Mesenchymal stem cell (in vitro differentiated cells and primary cell): ENCODE measurements around the gene PRKAR2B.

Experiments
- DNase-seq: peaks from one replicate; pipeline ENCODE4 v3.0.0-alpha.2; 2013
- H2AFZ ChIP-seq: one replicate; pipeline ENCODE4 v1.6.1; 2013; ENCODE audit warnings: low read depth, mild to moderate bottlenecking, control low read depth, inconsistent platforms, low read length, moderate library complexity
- H2AK5ac ChIP-seq: 2 replicates; pipeline ENCODE4 v1.6.1; 2013; ENCODE audit warnings: low read length, moderate library complexity, mild to moderate bottlenecking, inconsistent platforms; ENCODE audit not compliant: severe bottlenecking
- H2BK120ac ChIP-seq: one replicate; pipeline ENCODE4 v1.6.1; 2013; ENCODE audit warnings: low read depth, mild to moderate bottlenecking, inconsistent platforms, low read length, moderate library complexity
- H2BK12ac ChIP-seq, 2 experiments: one replicate each; pipeline ENCODE4 v1.6.1; 2013; ENCODE audit warnings: inconsistent platforms in 2 of 2, low read length in 2 of 2, mild to moderate bottlenecking in 2 of 2, moderate library complexity in 2 of 2, control low read depth in 1 of 2
- H2BK15ac ChIP-seq: one replicate; pipeline ENCODE4 v1.6.1; 2013; ENCODE audit warnings: mild to moderate bottlenecking, low read depth, inconsistent platforms; ENCODE audit not compliant: poor library complexity, severe bottlenecking
- H2BK5ac ChIP-seq: 2 replicates; pipeline ENCODE4 v1.6.1; 2013; ENCODE audit warnings: low read depth, mild to moderate bottlenecking, low read length, control low read depth, inconsistent platforms; ENCODE audit not compliant: poor library complexity, severe bottlenecking
- H3K14ac ChIP-seq, 2 experiments: one replicate each; pipeline ENCODE4 v1.6.1; 2013; ENCODE audit warnings: inconsistent platforms in 2 of 2, low read length in 2 of 2, control low read depth in 1 of 2, mild to moderate bottlenecking in 1 of 2, moderate library complexity in 1 of 2
- H3K18ac ChIP-seq, 2 experiments: one replicate each; pipeline ENCODE4 v1.6.1; 2013; ENCODE audit warnings: inconsistent platforms in 2 of 2, low read length in 2 of 2, control low read depth in 1 of 2, low read depth in 1 of 2, mild to moderate bottlenecking in 1 of 2
- H3K23ac ChIP-seq, 2 experiments: one replicate each; pipeline ENCODE4 v1.6.1; 2013; ENCODE audit warnings: inconsistent platforms in 2 of 2, low read length in 2 of 2, mild to moderate bottlenecking in 2 of 2, moderate library complexity in 2 of 2, control low read depth in 1 of 2
- H3K27ac ChIP-seq: 2 replicates; pipeline ENCODE4 v1.5.1; 2013; ENCODE audit warnings: mild to moderate bottlenecking, moderate library complexity, low read length, control low read depth, inconsistent platforms; ENCODE audit not compliant: poor library complexity, severe bottlenecking
- H3K27me3 ChIP-seq, 2 experiments: 2 replicates each; pipeline versions ENCODE4 v1.6.1 to v1.7.0; 2013; ENCODE audit warnings: low read length in 2 of 2, mild to moderate bottlenecking in 2 of 2, moderate library complexity in 2 of 2, control low read depth in 1 of 2, inconsistent platforms in 1 of 2; ENCODE audit not compliant: control insufficient read depth in 1 of 2, insufficient read depth in 1 of 2
- H3K36me3 ChIP-seq, 2 experiments: 2 replicates each; pipeline versions ENCODE4 v1.6.1 to v1.7.0; 2013; ENCODE audit warnings: low read length in 2 of 2, control low read depth in 1 of 2, inconsistent platforms in 1 of 2, low read depth in 1 of 2, mild to moderate bottlenecking in 1 of 2; ENCODE audit not compliant: insufficient read depth in 2 of 2, control insufficient read depth in 1 of 2
- H3K4ac ChIP-seq, 2 experiments: one replicate each; pipeline ENCODE4 v1.6.1; 2013; ENCODE audit warnings: inconsistent platforms in 2 of 2, low read length in 2 of 2, mild to moderate bottlenecking in 2 of 2, moderate library complexity in 2 of 2, control low read depth in 1 of 2, low read depth in 1 of 2
- H3K4me1 ChIP-seq: 2 replicates; pipeline ENCODE4 v1.6.1; 2013; ENCODE audit warnings: low read depth, low read length, control low read depth; ENCODE audit not compliant: control insufficient read depth, insufficient read depth
- H3K4me2 ChIP-seq: 2 replicates; pipeline ENCODE4 v1.6.1; 2013; ENCODE audit warnings: low read length, mild to moderate bottlenecking, inconsistent platforms; ENCODE audit not compliant: poor library complexity, severe bottlenecking
- H3K4me3 ChIP-seq, 2 experiments: 2 replicates each; pipeline versions ENCODE4 v1.5.1 to v1.7.0; 2013; ENCODE audit warnings: low read length in 2 of 2, mild to moderate bottlenecking in 2 of 2, control low read depth in 1 of 2, low read depth in 1 of 2; ENCODE audit not compliant: insufficient read depth in 1 of 2
- H3K79me1 ChIP-seq: replicated peaks from 2 replicates; pipeline ENCODE4 v1.6.1; 2013; ENCODE audit warnings: mild to moderate bottlenecking, control low read depth, low read length, inconsistent platforms; ENCODE audit not compliant: poor library complexity, severe bottlenecking
- H3K9ac ChIP-seq: 2 replicates; pipeline ENCODE4 v1.7.0; 2013; ENCODE audit warnings: mild to moderate bottlenecking, low read length, moderate library complexity
- H3K9me3 ChIP-seq: 2 replicates; pipeline ENCODE4 v1.7.0; 2013; ENCODE audit warnings: mild to moderate bottlenecking, low read length; ENCODE audit not compliant: control insufficient read depth
- H4K8ac ChIP-seq: one replicate; pipeline ENCODE4 v1.6.1; 2013; ENCODE audit warnings: inconsistent platforms, mild to moderate bottlenecking, low read length, moderate library complexity
- H4K91ac ChIP-seq: one replicate; pipeline ENCODE4 v1.6.1; 2013; ENCODE audit warnings: mild to moderate bottlenecking, low read length, inconsistent platforms
- WGBS: methylation state at CpG from one replicate; pipeline ENCODE4 v1.1.7; 2013; ENCODE audit warnings: mixed read lengths; 5-methylcytosine and 5-hydroxymethylcytosine counted together

PRKAR2B gene

DNA sequence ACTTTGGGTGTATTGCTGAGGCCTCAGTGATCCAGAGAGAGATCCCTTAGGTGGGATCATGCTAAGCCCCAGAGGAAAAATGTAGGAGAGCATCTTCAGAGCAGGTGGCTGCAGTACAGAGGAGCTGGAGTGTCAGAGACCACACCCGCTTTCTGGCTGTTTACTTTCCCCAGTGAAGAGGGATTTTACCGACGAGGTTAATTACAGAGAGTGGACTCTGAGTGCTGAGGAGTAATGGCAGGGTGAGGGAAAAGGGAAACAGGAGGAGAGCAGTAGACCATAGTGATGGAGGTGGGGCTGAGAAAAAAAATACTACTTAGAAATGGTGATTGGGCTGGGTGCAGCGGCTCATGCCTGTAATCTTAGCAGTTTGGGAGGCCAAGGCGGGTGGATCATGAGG lies 81.0 kb downstream of the PRKAR2B start:
- no peak for DNase-seq
- no peak overlapping the region for H3K27ac ChIP-seq
- 84% methylated on average over 5 of the region's 5 CpGs for WGBS
- no peak overlapping the region for H3K4ac ChIP-seq
- no peak overlapping the region for H3K18ac ChIP-seq
- no peak overlapping the region for H3K23ac ChIP-seq
- no peaks in the 10 kb centered on the region for H3K27me3 ChIP-seq
- no peaks in the 10 kb centered on the region for H3K9me3 ChIP-seq
- no peak overlapping the region for H2BK120ac ChIP-seq
- no peaks in the 10 kb centered on the region for H3K36me3 ChIP-seq
- no peak overlapping the region for H2BK5ac ChIP-seq
- H2AK5ac ChIP-seq: no peak overlapping the region
- no peak overlapping the region for H4K8ac ChIP-seq
- no peaks in the 10 kb centered on the region for H3K79me1 ChIP-seq
- H2BK12ac ChIP-seq: no peak overlapping the region
- no peak overlapping the region for H2AFZ ChIP-seq
- no peak overlapping the region for H3K9ac ChIP-seq
- H3K4me1 ChIP-seq: no peaks in the 10 kb centered on the region
- no peak overlapping the region for H2BK15ac ChIP-seq
- H3K4me3 ChIP-seq: no peak overlapping the region
- no peak overlapping the region for H3K14ac ChIP-seq
- no peak overlapping the region for H3K4me2 ChIP-seq
- H4K91ac ChIP-seq: no peak overlapping the region

DNA sequence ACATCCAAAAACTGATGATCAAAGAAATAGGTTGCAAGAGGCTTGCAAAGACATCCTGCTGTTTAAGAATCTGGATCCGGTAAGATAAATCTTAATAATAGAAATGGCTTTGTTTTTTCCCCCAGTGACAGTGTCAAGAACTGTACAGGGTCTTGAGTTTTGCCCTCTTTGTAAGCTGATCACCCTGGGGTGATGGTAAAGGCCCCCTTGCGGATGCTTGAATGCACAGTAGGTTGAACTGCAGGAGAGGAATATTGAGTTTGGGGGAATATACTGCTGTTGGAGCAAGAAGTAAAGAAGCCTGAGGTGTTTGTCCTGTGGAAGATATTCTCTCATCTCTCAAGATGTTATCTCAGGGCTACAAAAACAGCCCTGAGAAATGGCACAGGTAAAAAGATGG lies 83.7 kb downstream of the PRKAR2B start:
- no peak overlapping the region for H3K4me2 ChIP-seq
- no peak overlapping the region for H4K91ac ChIP-seq
- no peak overlapping the region for H4K8ac ChIP-seq
- H3K4me1 ChIP-seq: no peaks in the 10 kb centered on the region
- no peak overlapping the region for H2BK12ac ChIP-seq
- H3K79me1 ChIP-seq: no peaks in the 10 kb centered on the region
- no peak overlapping the region for H3K27ac ChIP-seq
- no peak for DNase-seq
- no peak overlapping the region for H3K4ac ChIP-seq
- no peak overlapping the region for H2BK120ac ChIP-seq
- H3K9ac ChIP-seq: no peak overlapping the region
- H3K9me3 ChIP-seq: no peaks in the 10 kb centered on the region
- no peak overlapping the region for H2AK5ac ChIP-seq
- no peaks in the 10 kb centered on the region for H3K36me3 ChIP-seq
- H3K14ac ChIP-seq: no peak overlapping the region
- no peak overlapping the region for H3K23ac ChIP-seq
- no peak overlapping the region for H3K4me3 ChIP-seq
- WGBS: 93% methylated on average over 2 of the region's 2 CpGs
- no peak overlapping the region for H2BK15ac ChIP-seq
- no peak overlapping the region for H2AFZ ChIP-seq
- H3K18ac ChIP-seq: no peak overlapping the region
- no peaks in the 10 kb centered on the region for H3K27me3 ChIP-seq
- H2BK5ac ChIP-seq: no peak overlapping the region

DNA sequence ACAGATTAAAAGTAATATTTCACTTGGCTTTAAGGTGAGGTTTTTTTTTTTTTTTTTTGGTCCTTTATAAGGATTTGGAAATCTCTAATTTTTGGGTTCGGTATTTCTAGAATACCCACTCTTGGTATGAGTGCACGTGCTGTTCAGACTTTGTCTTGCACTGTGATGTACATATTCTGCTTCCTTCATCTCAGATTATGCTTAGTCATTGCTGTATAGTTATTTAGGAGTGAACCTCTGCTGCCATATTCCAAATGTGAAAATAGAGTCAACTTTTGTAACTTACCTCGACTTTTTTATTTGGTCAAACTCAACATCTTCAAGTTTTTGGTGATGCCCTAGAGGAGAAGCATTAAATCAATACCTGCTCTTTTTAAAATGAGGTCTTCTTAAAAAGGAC lies 84.2 kb downstream of the PRKAR2B start:
- no peak overlapping the region for H3K4me2 ChIP-seq
- H2BK15ac ChIP-seq: no peak overlapping the region
- H2AFZ ChIP-seq: no peak overlapping the region
- no peak for DNase-seq
- no peaks in the 10 kb centered on the region for H3K9me3 ChIP-seq
- H2BK12ac ChIP-seq: no peak overlapping the region
- H2BK5ac ChIP-seq: no peak overlapping the region
- no peak overlapping the region for H3K4me3 ChIP-seq
- 100% methylated on average over 2 of the region's 3 CpGs for WGBS
- H2AK5ac ChIP-seq: no peak overlapping the region
- H3K9ac ChIP-seq: no peak overlapping the region
- H4K91ac ChIP-seq: no peak overlapping the region
- H3K14ac ChIP-seq: no peak overlapping the region
- no peaks in the 10 kb centered on the region for H3K79me1 ChIP-seq
- H3K18ac ChIP-seq: no peak overlapping the region
- no peaks in the 10 kb centered on the region for H3K27me3 ChIP-seq
- H3K27ac ChIP-seq: no peak overlapping the region
- no peak overlapping the region for H4K8ac ChIP-seq
- H3K36me3 ChIP-seq: no peaks in the 10 kb centered on the region
- H3K4ac ChIP-seq: no peak overlapping the region
- no peak overlapping the region for H2BK120ac ChIP-seq
- no peaks in the 10 kb centered on the region for H3K4me1 ChIP-seq
- no peak overlapping the region for H3K23ac ChIP-seq

DNA sequence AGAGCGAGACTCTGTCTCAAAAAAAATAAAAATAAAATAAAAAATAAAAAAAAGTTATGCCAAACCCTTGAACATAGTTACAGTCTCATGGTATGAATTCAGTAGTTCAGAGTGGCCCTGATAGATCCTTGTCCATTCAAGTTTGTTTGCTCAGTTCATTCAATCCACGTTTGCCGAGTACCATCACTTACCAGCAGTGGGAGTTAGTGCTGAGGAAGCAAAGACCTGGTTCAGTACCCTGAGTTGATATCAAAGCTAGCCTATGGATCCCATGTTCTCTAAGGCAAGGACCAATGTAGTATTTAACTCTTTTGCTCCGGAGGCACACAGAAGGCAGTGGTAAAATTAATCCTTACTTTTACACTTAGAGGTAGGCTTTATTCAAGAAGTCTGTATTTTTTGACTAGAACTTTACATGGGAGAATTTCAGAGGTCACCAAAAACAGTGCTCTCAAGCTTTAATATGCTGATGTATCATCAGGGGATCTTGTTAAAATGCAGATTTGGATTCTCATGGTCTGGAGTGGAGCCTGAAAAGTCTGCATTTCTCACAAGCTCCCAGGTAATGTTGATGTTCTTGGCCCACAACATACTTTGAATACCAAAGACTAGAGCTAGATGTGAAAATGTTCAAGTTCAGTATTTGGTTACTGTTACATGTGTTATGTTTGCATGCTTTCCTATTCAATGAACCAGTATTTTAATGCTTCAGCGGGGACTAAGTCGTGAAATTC lies 86.1 kb downstream of the PRKAR2B start:
- no peak overlapping the region for H2AK5ac ChIP-seq
- no peak overlapping the region for H2AFZ ChIP-seq
- H3K18ac ChIP-seq: no peak overlapping the region
- no peaks in the 10 kb centered on the region for H3K79me1 ChIP-seq
- no peak overlapping the region for H3K23ac ChIP-seq
- no peak overlapping the region for H2BK12ac ChIP-seq
- WGBS: 76% methylated on average over 4 of the region's 6 CpGs
- H3K4me2 ChIP-seq: no peak overlapping the region
- H3K27me3 ChIP-seq: no peaks in the 10 kb centered on the region
- H3K9me3 ChIP-seq: no peaks in the 10 kb centered on the region
- no peak overlapping the region for H4K8ac ChIP-seq
- no peak overlapping the region for H2BK120ac ChIP-seq
- H3K9ac ChIP-seq: no peak overlapping the region
- H3K14ac ChIP-seq: no peak overlapping the region
- no peaks in the 10 kb centered on the region for H3K4me1 ChIP-seq
- H3K36me3 ChIP-seq: no peaks in the 10 kb centered on the region
- no peak overlapping the region for H2BK5ac ChIP-seq
- H3K27ac ChIP-seq: no peak overlapping the region
- H2BK15ac ChIP-seq: no peak overlapping the region
- DNase-seq: no peak
- no peak overlapping the region for H4K91ac ChIP-seq
- no peak overlapping the region for H3K4me3 ChIP-seq
- no peak overlapping the region for H3K4ac ChIP-seq
